K562 (cell line): Measurements from ENCODE around the gene ARHGAP42. TPM values are rescaled to one million over a fixed set of nuclear protein-coding genes. Genes with fewer than 3 reads are reported as not detected.

Source experiments
- ATAC-seq: fragments of 200-7000 bp; cut with Tn5 transposase; 3 replicates; pipeline ENCODE4 v1.9.1; 2020; ENCODE audit warnings: moderate library complexity
- BruUV-seq: library from RNA; stranded (reverse); fragments of 400-500 nt; replicated peaks from 2 replicates; lab custom pipeline; 2021; lab: Mats Ljungman, UMichigan
- CTCF ChIA-PET: fragments of 300-600 bp; formaldehyde crosslinking; extraction: SDS; loops from one replicate; lab custom pipeline; 2021; ENCODE audit warnings: low intra/inter-chr PET ratio; lab: Yijun Ruan, JAX
- POLR2A ChIA-PET: fragments of 300-600, 350-650 bp; sonication (Branson Sonifier 250); formaldehyde crosslinking; extraction: SDS; loops from one replicate; lab custom pipeline; 2021; ENCODE audit warnings: antibody characterized with exemption, inconsistent platforms; lab: Yijun Ruan, JAX
- DNase-seq, 4 experiments: peaks; one replicate each; pipeline versions ENCODE4 v3.0.0 to v3.0.0-alpha.2; 2011 to 2018; ENCODE audit warnings: low spot score in 3 of 4, mixed read lengths in 3 of 4; ENCODE audit errors: extremely low read depth in 1 of 4
- FAIRE-seq: peaks from 2 replicates; lab custom pipeline; 2011; peaks lifted over from hg19 to GRCh38; lab: Jason Lieb, UNC
- H2AFZ ChIP-seq: 2 replicates; pipeline ENCODE4 v1.6.0; 2011; ENCODE audit warnings: low read depth, low read length, control low read depth, inconsistent platforms
- H3K27ac ChIP-seq: fragments of 200-600 bp; 3 replicates; pipeline ENCODE4 v1.8.0; 2011; ENCODE audit warnings: low read depth, mild to moderate bottlenecking, control low read depth, inconsistent platforms, low read length, moderate library complexity, mixed read lengths; ENCODE audit errors: extremely low read depth
- H3K27me3 ChIP-seq, 2 experiments: fragments of 300-600 bp in 1 of 2; 2 replicates in 1 of 2; 3 replicates in 1 of 2; pipeline versions ENCODE4 v1.6.0 to v1.8.0; 2011; ENCODE audit warnings: inconsistent platforms in 2 of 2, low read length in 2 of 2, mild to moderate bottlenecking in 1 of 2, mixed read lengths in 1 of 2, moderate library complexity in 1 of 2; ENCODE audit not compliant: control insufficient read depth in 2 of 2, insufficient read depth in 2 of 2
- H3K36me3 ChIP-seq: fragments of 300-600 bp; 3 replicates; pipeline ENCODE4 v1.8.0; 2011; ENCODE audit warnings: mild to moderate bottlenecking, low read length, inconsistent platforms; ENCODE audit not compliant: control insufficient read depth, insufficient read depth
- H3K4me1 ChIP-seq, 2 experiments: fragments of 200-600 bp in 1 of 2; replicated peaks in 1 of 2; 2 replicates in 1 of 2; 3 replicates in 1 of 2; pipeline versions ENCODE4 v1.5.1 to v1.8.0; 2011; ENCODE audit warnings: inconsistent platforms in 2 of 2, low read length in 2 of 2, mild to moderate bottlenecking in 1 of 2, mixed read lengths in 1 of 2, moderate library complexity in 1 of 2; ENCODE audit not compliant: control insufficient read depth in 2 of 2, insufficient read depth in 2 of 2
- H3K4me2 ChIP-seq: 2 replicates; pipeline ENCODE4 v1.6.1; 2011; ENCODE audit warnings: low read length, control low read depth, inconsistent platforms, mixed read lengths; ENCODE audit not compliant: insufficient read depth
- H3K4me3 ChIP-seq: fragments of 200-600 bp; sonication (generic), shearing (Covaris generic); 2 replicates; pipeline ENCODE4 v1.5.1; 2016; ENCODE audit warnings: control low read depth, inconsistent platforms
- H3K79me2 ChIP-seq: fragments of 200-600 bp; 3 replicates; pipeline ENCODE4 v1.8.0; 2011; ENCODE audit warnings: low read length, inconsistent platforms; ENCODE audit not compliant: control insufficient read depth, insufficient read depth
- H3K9ac ChIP-seq, 2 experiments: 2 replicates each; pipeline versions ENCODE4 v1.6.0 to v1.6.1; 2011; ENCODE audit warnings: low read depth in 2 of 2, low read length in 2 of 2, control low read depth in 1 of 2, inconsistent platforms in 1 of 2, mild to moderate bottlenecking in 1 of 2, mixed read lengths in 1 of 2; ENCODE audit not compliant: insufficient read depth in 1 of 2
- H3K9me1 ChIP-seq: one replicate; pipeline ENCODE4 v1.6.0; 2011; ENCODE audit warnings: inconsistent platforms, mild to moderate bottlenecking, low read length, moderate library complexity; ENCODE audit not compliant: control insufficient read depth, insufficient read depth
- H3K9me3 ChIP-seq: replicated peaks from 2 replicates; pipeline ENCODE4 v1.5.1; 2011; ENCODE audit warnings: low read depth, low read length, inconsistent platforms; ENCODE audit not compliant: control insufficient read depth, insufficient read depth
- H4K20me1 ChIP-seq: replicated peaks from 2 replicates; pipeline ENCODE4 v1.6.1; 2011; ENCODE audit warnings: low read length, inconsistent platforms, mixed read lengths; ENCODE audit not compliant: control insufficient read depth, insufficient read depth
- DACH1 ChIP-seq: fragments of 450-650 bp; IDR thresholded peaks from 2 replicates; pipeline ENCODE4 v1.6.1; 2018; ENCODE audit not compliant: partially characterized antibody
- KLF10 ChIP-seq: fragments of 250-450 bp; sonication (Bioruptor Pico); IDR thresholded peaks from 2 replicates; pipeline ENCODE4 v1.6.1; 2021; ENCODE audit warnings: matching md5 sums
- KLF16 ChIP-seq: IDR thresholded peaks from 2 replicates; pipeline ENCODE4 v1.6.1; 2016; ENCODE audit warnings: antibody characterized with exemption
- LARP7 ChIP-seq: fragments of 450-650 bp; IDR thresholded peaks from 2 replicates; pipeline ENCODE4 v1.6.1; 2016
- TBP ChIP-seq: optimal IDR thresholded peaks from 2 replicates; pipeline ENCODE3; 2011; ENCODE audit warnings: low read depth, low read length, improper control_type of control experiment
- TFAP4 ChIP-seq: sonication (generic); formaldehyde crosslinking; IDR thresholded peaks from 2 replicates; pipeline ENCODE4 v1.8.0; 2022; ENCODE audit warnings: missing genetic modification reagents, mild to moderate bottlenecking, moderate library complexity, borderline replicate concordance
- UBTF ChIP-seq, 2 experiments: IDR thresholded peaks; 2 replicates each; pipeline ENCODE4 v1.6.1; 2012; ENCODE audit warnings: improper control_type of control experiment in 2 of 2, low read depth in 2 of 2, low read length in 2 of 2, borderline replicate concordance in 1 of 2
- ZBTB34 ChIP-seq: fragments of 250-450 bp; sonication (Bioruptor Pico); IDR thresholded peaks from 2 replicates; pipeline ENCODE4 v1.8.0; 2021; ENCODE audit warnings: mild to moderate bottlenecking, moderate library complexity
- ZNF133 ChIP-seq: fragments of 250-450 bp; sonication (Bioruptor Pico); IDR thresholded peaks from 2 replicates; pipeline ENCODE4 v1.4.0; 2020; ENCODE audit warnings: mild to moderate bottlenecking
- ZNF282 ChIP-seq: sonication (generic); formaldehyde crosslinking; IDR thresholded peaks from 2 replicates; pipeline ENCODE4 v1.8.1; 2023; ENCODE audit warnings: missing genetic modification reagents
- ZNF444 ChIP-seq: fragments of 250-450 bp; sonication (Bioruptor Pico); IDR thresholded peaks from 2 replicates; pipeline ENCODE4 v1.4.0; 2020; ENCODE audit warnings: mild to moderate bottlenecking, moderate library complexity
- WGBS: fragments of 100-300 bp; shearing (Covaris generic); methylation state at CpG from one replicate; pipeline ENCODE4 v1.1.6; 2016; ENCODE audit warnings: low coverage, mixed read lengths; ENCODE audit not compliant: insufficient coverage; ENCODE audit errors: missing lambda C conversion rate; 5-methylcytosine and 5-hydroxymethylcytosine counted together
- in situ Hi-C: fragments of 300-500 bp; cut with MboI; formaldehyde crosslinking; loops from 4 replicates; pipeline ENCODE4 v1.15.0; 2018; ENCODE audit warnings: inconsistent platforms, mixed read lengths
- intact Hi-C: fragments of 100-400 bp; cut with micrococcal nuclease; formaldehyde crosslinking; loops from 2 replicates; pipeline ENCODE4 v1.14.2; 2022
- polyA plus RNA-seq, 8 experiments: library from polyadenylated mRNA; depleted of rRNA in 4 of 8; stranded (reverse) in 5 of 8; unstranded in 3 of 8; fragments of >200 nt; fragmentation: Nextera tagmentation in 2 of 8; fragmentation: Illumina TruSeq in 1 of 8; extraction: Ambion mirVana in 2 of 8; extraction: Trizol in 1 of 8; gene quantifications; 2 replicates each; pipeline versions ENCODE4 v1.2.1 to v1.2.3, GENCODE V29; 2011 to 2014; ENCODE audit warnings: inconsistent platforms in 1 of 8, missing spikeins in 1 of 8
- total RNA-seq, 7 experiments: library from RNA; depleted of rRNA in 6 of 7; stranded (reverse); fragments of >200 nt in 6 of 7; fragmentation: Illumina TruSeq in 2 of 7; extraction: Trizol in 2 of 7; gene quantifications; 2 replicates each; pipeline versions ENCODE4 v1.2.1 to v1.2.3, GENCODE V29; 2011 to 2021; ENCODE audit warnings: low replicate concordance in 1 of 7

The ARHGAP42 gene
- total and polyA plus RNA-seq, 9 of the 15 experiments (the other 6 are each of a cell fraction or from before 2014, with no cell fraction given), result 0.95 to 6.1 (median 2.4) TPM

GRCh38 chr11:101009690-101010055 is 322.6 kb downstream of the ARHGAP42 start:
- no peak for FAIRE-seq
- Histone ChIP-seq H3K36me3 (no peaks in the 10 kb centered on the region), H3K4me3 (no peak overlapping the region), H3K4me1 (no peaks in the 10 kb centered on the region; a peak in 1 of 5 replicates), H3K27me3 (no peaks in the 10 kb centered on the region), H3K79me2 (no peaks in the 10 kb centered on the region), H3K27ac (no peak overlapping the region), H3K9me3 (no peaks in the 10 kb centered on the region), H2AFZ (no peak overlapping the region), H3K9ac (no peak overlapping the region), H3K9me1 (no peaks in the 10 kb centered on the region), H4K20me1 (no peaks in the 10 kb centered on the region), H3K4me2 (no peak overlapping the region)
- no peak for DNase-seq
- BruUV-seq, result no TSS peak
- ChIA-PET POLR2A (no interaction called here), CTCF (no interaction called here)
- in situ Hi-C loops, result no loop called here
- 2% methylated on average over 2 of the region's 2 CpGs for WGBS
- intact Hi-C loops, result no loop called here
- ATAC-seq, result no peak
- no peak for TF ChIP-seq LARP7
- TF ChIP-seq ZNF282 (CRISPR knock-in tag), result no peak
- no peak for TF ChIP-seq ZNF133
- no peak for TF ChIP-seq KLF16
- TF ChIP-seq ZBTB34 (CRISPR knock-in tag), result no peak
- TF ChIP-seq UBTF (IDR thresholded peaks at IDR 0.05; ENCODE audit: borderline replicate concordance in 1 of 2, low read depth in 2 of 2, low read length in 2 of 2), result no peak
- no peak for TF ChIP-seq ZNF444 (CRISPR knock-in tag)
- no peak for TF ChIP-seq DACH1
- no peak for TF ChIP-seq TBP
- TF ChIP-seq TFAP4 (CRISPR knock-in tag), result no peak
- TF ChIP-seq KLF10 (CRISPR knock-in tag), result no peak
